ENCODE results near the gene SH3PXD2A.
"Not testable (repeated sequence)": the region's sequence is repeated elsewhere in the genome, so short reads cannot be mapped to it uniquely, and the experiment has no call there.

The SH3PXD2A gene

DNA sequence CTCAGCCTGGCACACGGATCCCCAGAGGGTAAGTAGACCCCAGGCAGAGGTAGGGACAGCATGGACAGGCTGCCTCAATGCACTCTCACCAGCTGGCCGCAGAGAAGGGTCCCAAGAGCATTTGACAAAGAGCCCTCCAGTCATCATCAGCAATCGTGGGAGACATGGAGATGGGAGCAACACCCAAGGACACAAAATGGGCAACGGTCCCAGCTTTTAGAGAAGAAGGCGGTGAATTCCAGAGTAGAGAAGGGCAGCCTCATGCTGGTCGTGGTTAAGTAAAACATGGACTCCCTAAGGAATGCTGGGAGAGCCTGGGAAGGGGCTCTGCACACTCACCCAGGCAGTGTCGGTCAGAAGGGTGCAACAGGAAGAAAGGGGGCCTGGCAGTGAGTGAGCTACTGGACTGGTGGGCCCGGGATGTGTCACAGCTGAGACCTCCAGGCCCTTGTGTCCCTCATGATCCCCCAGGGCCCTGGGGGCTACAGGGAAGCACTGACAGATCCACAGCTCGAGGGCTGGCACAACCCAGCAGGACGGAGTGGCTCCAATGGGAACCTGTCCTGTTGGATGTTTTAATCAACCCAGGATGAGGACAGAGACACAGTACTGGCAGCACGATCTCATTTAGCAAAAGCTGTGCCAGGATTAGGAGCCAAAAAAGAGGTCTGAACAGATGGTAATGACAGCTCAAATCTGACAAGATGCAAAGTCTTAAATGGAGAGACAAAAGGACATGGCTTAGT is 214.8 kb downstream of the SH3PXD2A start:
- DNase-seq: no peak

DNA sequence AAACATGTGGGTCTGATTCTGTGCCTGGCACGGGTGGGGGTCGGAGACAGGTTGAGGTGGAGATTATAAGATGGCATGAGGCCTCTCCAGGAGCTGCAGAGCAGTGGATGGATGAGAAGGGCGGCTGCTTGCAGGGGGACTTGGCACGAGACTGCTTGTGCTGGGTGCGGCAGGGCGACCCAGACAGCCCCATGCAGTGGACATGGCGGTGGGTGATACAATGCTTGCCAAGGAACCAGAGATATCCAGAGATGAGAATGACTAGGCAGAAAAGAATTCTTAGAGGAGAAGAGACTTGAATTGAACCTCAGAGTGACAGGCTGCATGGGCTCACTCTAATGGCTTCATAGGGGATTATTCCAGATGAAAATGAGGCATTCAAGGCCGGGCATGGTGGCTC is 216.4 kb downstream of the SH3PXD2A start:
- no peak for DNase-seq

DNA sequence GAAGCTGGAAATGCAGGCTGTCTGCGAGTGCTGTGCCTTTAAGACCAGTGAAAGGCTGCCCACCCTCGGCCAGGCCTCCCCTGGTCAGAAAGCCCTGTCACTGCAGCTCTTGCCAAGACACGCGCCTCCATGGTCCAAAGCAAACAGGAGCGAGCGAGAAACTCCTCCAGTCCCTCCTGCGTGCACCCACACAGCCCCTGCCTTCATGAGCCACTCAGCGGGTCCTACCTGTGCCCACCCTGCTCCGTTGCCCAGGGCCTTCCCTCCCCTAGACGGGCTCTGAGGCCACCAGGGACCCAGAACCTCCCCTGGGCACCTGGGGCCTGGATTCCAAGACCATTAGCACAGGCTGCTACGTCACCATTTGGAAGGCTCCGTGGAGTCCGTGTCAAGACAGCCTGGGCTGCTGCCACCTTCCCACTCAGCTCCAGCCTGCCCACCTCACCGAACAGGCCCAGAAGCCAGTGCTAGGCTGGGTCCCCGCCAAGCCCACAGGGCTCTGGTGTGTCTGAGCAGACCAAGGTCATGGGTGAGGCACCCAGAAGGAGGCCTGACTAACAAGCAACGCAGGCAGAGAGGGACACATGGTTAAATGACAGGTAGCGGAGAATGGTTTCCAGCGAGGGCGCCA is 217.3 kb downstream of the SH3PXD2A start:
- no peak for DNase-seq

DNA sequence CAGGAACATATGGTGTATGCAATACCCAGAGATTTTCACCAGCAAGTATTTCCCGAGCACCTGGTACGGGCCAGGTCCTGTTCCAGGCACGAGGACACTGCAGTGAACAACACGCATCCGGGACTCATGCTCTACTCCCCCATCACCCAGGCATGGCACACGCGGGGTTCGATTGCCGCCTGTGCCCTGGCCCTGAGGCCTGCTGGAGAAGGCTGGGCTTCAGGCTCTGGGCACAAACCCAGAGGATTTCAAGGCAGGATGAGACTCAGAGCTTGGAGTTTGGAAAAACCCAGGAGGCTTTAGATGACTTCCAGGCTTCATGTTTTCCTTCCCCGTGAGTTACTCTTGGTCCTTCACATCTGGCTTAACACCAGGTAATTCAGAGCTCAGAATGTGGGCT is 218.4 kb downstream of the SH3PXD2A start:
- DNase-seq: no peak

DNA sequence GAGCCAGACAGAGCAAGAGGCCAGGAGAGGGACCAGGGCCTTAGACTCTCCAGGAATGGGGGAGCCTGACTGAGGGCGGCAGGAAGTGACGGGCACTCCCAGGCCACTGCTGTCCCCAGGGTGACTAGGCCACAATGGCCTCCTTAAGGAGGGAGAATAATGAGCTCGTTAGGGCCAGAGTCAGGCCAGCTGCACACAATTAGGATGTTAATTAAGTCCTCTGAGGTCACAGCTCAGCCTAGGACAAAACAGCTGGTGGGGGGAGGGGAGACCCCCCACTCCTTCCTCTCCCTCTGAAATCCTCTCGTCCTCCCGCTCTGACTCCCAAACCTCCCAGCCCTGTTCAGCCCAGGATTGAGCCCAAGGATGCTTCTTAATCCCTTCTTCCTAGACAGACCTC is 218.9 kb downstream of the SH3PXD2A start:
- no peak for DNase-seq

DNA sequence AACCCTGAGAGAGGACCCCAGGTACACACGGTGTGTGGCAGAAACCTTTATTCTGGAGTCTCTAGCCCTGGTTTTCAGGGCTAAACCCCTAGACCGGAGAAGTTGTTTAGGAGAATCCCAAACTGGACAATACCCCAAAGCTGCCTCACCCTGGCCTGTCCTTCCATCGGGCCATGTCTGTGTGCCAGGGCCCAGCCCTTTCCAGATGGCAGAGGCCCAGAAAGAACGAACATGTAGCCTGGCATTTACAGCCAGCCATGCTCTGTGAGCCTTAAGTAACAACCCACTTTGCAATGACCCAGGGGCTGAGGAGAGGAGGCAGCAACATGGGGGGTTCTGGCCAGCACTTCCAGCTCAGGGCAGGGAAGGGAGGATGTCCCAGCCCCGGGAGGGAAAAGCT is 219.8 kb downstream of the SH3PXD2A start:
- no peak for DNase-seq

DNA sequence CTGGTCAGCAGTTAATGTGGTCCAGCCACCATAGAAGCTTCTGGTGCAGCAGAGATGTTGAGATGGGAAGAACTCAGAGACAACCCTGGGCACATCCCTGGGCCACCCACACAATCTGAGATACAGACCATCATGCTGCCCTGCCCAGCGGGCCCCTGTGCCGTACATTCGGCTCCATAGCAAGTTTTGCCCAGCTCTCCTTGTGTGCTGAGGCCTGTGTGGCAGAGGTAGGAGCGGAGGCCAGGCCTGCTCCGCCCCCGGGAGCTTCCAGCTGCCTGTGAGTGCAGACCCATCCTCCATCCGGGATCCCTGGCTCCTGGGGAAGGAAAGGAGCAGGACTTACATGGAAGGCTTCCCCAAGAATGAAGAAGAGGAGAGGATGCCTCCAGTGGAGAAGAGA is 221.5 kb downstream of the SH3PXD2A start:
- no peak for DNase-seq

DNA sequence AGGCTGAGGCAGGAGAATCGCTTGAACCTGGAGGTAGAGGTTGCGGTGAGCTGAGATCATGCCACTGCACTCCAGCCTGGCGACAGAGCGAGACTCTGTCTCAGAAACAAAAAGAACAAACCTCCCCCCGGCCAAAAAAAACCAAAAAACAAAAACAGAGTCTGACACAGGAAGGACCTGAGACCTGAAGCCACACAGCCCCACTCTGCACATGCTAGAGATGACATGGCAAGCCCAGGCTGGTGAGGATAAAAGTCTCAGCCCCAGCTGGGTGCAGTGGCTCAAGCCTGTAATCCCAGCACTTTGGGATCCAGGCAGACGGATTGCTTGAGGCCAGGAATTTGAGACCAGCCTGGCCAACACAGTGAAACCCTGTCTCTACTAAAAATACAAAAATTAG is 222.5 kb downstream of the SH3PXD2A start:
- DNase-seq: not testable (repeated sequence)

DNA sequence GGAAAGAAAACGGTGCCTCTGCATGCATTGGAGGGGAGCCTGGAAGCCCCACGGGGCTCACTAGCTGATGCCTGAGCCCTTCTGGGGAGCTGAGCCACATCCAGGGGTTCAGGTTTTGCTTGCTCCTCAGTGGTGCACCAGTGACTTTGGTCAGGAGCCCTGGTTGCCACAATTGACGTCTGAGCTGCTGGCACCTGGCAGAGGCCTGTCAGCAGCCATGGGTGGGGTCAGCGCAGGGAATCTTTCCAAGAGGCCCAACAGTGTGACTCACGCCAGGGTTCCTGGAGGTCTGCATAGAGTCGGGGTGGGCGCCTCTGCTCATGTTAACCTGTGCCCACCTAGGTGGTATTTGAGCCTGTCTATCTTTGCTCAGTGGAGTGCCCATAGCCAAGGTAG is 223.1 kb downstream of the SH3PXD2A start:
- DNase-seq: no peak

DNA sequence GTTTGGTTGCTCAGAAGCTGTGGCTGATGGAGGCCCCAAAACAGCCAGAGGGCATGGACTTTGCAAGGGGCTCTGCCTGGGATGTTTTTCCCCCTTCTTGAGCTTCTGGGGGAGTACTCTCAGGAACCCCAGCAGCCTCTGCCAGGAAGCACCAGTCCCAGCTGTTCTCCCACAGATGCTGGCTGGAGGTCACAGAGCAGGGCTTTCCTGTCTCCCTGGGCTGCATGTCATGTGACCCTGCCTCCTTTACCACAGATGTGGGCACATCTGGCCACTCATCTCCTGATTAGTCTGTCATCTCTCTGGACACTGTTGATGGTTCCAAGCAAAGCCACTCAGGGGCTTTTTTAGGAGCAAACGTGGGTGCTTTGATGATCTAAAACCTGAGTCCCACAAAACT is 225.2 kb downstream of the SH3PXD2A start:
- no peak for DNase-seq

DNA sequence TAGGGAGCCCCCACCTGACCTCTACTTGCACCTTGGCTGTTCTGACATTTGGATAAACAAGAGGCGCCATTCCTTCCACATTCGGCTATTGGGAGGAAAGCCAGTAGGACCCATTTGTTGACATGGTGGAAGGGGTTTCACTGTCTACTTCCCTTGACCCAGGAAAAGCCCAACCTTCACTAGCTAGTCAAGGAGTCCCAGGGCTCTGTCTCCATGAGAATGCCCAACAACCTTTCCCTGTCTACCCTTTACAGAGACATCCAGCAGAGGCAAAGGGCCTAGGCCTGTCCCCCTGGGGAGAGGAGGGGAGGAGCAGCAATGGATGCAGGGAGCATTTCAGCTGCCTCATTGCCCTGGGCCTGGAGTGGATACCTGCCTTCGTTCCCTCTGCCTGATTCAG is 225.8 kb downstream of the SH3PXD2A start:
- DNase-seq: no peak

DNA sequence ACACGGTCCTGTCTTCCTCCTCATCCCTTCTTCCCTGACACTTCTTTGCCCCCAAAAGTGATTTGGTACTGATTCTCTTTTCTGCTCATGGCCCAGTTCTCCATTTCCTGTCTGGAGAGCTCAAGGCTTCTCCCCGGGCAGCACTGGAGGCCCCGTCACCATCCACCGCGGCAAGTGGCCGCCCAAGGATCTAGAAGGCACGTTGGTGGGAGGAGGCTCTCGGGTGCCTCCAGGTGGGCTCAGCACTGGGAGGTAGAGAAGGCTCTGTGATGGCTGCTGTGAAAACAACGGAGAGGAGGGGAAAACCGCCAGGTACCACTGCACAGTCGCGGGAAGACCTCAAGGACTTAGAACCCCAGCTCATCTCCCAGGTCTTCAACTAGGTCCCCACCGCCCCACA is 227.5 kb downstream of the SH3PXD2A start:
- DNase-seq: no peak

DNA sequence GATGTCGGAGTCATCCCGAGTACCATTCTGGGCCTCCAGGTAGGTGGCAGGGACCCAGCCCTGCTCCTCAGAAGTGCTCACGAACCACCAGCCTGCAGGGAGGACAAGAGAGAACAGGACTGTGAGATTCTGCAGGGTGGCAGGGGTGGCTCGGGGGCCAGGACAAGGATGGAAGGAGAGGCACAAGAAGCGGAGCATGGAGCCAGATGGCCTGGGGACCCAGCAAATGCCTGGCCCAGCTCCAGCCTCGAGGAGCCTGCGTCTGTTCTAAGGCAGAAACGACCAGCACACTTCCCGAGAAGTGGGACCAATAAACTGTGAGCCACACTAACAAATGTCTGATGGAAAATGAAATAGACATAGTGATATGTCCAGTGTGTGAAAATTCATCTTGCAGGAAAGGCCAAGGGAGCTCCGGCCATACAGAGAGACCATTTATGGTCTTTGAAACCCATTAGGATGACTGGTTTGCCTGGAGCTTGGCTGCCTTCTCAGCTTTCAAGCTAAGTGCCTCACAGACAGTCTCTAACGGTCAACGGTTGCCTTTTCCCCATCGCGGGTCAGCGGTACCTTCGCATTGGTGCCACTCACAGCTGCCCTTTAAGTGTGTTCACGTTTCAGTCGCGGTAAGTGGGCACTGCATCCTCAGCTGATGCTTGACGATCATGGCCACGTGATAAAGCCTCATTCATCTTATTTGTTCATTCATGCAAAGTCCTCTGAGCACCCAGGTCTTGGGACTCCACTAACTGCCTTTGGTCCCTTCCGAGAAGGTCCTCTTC is 228.1 kb downstream of the SH3PXD2A start:
- no peak for DNase-seq

DNA sequence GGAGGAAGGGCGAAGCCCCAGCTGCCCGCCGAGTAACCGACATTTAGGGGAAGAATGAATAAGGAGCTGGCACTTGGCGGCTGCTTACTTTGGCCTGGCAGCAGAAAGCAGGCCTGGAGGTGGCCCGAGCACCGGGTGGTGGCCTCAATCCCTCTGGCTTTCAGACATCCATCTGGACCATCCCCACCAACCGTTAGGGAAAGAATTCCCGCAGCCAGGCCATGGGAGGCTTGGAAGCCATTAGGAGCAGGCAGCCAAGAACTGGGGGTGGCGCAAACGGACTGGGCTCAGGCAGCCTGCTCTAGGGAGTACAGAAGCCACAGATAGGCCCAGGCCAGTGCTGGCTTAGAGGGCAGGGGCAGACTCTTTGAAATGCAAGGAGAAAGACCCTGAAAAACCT is 229.2 kb downstream of the SH3PXD2A start:
- DNase-seq: no peak

DNA sequence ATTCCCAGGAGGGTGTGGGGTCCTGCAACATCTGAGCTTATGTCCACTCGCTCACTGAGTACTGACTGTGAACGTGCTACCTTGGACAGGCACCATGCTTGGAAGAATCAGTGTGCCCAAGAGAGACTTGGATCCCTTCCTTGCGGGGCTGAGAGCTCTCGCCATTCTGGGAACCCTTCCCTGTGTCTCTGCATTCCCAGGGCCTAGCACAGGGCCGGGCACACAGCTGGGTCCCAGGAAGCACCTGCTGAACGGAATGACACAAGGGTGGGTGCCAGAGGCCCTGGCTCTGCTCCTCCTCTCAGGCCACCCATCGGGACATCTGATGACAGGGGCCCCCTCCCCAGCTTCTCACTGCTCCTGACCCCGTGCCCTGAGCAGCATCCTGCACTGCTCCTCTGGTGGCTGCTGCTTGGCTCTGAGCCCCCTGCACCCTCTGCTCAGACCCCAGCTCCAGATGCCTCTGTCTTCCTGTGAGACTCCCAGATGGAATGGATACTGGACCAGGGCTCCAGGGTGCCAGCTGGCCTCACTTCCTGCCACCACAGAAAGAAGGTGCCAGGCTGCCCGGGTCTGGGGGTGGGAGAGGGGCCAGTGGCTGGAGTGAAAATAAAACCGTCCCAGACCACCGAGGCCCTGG is 232.3 kb downstream of the SH3PXD2A start:
- no peak for DNase-seq

DNA sequence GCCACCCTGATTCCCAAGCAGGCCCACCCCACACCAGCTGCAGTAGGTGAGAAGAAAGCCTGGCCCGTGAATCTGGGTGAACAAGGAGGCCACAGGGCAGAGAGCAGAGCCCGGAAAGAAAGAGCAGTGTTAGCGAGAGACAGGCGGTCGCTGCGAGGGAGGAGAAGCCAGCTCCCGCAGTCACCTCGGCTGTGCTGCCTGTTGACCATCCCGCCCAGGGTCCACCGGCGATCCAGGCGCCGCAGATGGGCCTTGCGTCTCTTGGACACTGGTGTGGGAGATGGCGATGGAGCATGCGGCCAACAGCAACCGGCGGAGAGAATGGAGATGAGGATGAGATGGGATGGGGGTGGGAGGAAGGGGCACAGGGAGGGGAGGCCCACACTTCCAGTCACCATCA is 233.1 kb downstream of the SH3PXD2A start:
- no peak for DNase-seq

DNA sequence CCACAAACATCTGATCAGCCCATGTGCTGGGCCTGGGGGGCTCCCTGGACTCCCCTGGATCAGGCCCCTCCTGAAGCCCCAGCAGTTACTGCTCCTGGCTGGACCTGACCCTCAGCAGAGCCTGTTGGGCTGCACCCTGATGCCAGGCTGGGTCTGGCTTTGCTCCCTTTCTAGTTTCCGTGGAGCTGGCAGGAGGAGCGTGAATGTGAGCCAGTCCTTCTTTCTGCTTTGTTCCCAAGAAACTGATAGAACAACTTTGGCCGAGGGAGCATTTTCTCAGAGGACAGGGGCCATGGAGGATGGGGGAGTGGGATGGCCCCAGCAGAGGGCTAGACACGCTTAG is 233.6 kb downstream of the SH3PXD2A start:
- no peak for DNase-seq

DNA sequence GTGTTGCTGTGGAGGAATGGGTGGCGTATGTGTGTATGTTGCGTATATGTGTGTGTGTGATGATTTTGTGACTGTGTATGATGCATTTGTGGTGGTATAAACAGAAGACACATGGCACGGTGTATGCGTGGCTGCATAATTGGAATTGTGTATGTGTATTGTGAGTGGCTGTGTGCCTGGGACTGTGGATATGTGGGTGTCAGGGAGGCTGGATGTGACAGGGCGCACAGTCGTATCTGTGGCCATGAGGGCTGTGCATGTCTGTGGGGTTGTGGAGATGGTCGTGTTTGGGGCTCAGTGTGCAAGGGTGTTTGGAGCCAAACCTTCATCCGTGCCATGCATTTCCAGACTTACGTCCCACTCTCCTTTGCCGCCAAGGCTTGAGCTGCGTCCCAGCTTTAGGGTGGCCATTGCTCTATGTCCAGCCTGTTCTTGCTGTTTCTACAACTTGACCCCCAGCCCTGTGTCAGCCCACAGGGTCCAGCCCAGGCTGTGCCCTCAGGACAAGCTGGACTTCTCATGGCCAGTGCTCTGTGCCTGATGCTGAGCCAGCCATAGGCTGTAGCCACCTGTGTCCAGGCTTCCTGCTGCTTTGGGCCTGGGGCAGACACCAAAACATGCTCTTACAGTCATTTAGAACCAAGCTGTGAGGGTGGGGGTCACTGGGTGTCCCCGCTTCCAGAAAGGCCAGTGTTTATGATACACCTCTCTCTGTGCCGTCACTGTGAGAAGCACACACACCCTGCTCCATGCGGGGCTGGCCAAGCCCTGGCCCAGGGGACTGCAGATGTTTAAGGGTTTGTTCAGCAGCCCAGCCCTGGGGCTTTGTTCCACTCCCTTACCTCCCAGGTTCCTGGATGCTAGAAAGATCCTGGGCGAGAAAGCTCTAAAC is 234.2 kb downstream of the SH3PXD2A start:
- no peak for DNase-seq

DNA sequence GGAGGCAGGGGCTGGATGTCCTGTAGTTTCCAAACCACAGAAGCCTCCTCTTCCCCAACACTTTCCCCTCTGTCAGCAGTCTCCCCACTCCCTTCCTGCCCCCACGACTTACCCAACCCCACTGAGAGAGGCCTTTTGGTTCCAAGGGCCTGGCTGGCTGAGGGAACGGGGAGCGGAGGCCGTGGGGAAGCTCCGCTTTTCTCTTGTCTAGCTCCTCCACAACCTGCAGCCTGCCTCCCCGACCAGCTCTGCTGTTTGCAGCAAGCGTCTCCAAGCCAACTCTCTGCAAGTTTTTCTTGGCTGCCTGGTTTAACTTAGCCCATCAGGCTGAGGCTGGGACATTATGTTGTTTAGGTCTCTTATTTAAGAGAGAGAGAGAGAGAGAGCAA is 235.0 kb downstream of the SH3PXD2A start:
- DNase-seq: no peak

DNA sequence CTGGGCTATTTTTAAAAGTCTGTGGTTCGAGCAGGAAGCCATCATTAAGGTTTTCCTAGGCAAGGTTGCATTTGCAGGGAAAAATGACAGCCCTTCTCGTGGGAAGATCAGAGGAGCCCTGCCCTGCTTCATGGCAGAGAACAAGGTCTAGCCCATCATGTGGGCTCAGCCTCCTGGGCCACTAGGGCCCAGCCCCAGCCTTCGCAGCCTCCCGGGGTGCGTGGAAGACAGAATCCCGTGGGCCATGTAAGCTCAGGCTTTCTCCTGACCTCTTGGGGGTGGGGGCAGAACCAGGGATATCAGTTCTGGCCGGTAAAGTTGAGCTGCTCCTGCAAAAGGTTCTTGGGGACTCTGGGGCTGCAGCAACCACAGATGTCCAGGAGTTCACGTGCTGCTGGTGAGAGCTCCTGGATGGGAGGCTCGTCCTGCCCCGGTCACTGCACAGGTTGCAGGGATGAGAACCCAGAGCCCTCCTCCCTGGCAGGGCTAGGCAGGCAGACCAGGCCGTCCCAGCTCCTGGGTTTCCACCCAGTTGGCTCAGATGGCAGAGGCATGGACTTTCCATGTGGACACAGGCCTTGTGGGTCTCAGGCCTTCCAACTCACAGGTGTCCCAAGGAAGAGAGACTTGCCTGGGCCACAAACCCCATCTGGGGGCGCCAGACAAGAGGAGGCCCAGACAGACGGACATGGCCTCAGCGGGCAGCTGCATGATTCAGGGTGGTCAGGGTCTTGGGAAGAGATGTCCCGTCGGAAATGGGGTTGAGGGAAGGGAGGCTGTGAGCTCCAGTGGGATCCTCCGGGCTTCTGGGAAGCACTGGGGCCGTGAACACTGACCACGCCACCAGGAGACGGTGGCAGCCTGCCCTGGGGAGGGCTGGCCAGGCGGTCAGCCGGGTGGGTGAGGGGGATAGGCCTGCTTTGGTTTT is 235.7 kb downstream of the SH3PXD2A start:
- no peak for DNase-seq

DNA sequence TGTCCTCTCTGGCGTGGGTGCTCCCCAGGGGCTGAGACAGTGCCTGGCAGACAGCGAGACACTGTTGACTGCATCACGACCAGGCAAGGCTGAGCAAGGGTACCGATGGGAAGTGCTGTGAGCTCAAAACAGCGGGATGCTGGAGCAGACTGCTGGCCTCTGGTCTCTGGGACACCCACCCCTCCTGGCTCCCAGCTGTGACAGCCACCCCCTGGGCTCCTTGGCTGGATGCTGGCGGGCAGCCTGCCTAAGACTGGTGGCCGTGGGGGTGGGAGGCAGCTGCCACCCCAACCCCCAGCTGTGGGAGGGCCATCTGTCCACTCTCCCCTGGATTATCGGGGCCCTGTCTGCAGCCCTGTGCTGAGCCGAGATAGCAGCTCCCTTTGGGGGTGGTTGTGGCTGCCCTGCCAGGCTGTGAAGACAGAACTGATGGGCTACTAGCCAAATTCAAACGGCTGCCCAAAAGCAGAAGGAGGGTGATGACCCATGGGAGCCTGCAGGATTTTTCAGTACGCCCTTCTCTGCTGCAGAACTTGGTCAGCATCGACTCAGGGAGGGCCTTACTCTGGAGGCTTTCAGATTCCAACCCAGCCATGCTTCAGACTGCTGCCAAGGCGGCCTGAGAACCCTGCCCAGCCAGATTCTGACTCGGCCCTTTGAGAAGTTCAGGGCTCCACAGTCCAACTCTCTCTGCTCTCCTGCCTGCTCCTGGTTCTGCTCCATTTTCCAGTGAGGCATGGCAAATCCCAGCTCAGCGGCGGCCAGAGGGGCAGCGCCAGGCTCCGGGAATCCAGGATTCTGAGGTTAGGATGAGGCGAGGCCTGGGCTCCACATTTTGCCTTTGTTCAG is 236.6 kb downstream of the SH3PXD2A start:
- no peak for DNase-seq

All from activated CD4-positive, CD25-positive, alpha-beta regulatory T cell (primary cell).